Measurements from ENCODE around the gene F10. TPM values are rescaled to one million over a fixed set of nuclear protein-coding genes. Genes with fewer than 3 reads are reported as not detected.
A peak's percentile ranks its signal among the peaks of the same experiment; 100 is the strongest.

Gene F10
- total RNA-seq, 2 experiments from 2014 or later: not detected

GRCh38 chr13:113082198-113083021, 40.2 kb upstream of the F10 start:
- POLR2A ChIA-PET: no interaction called here
- ATAC-seq (ENCODE audit: low read depth) (no peak), DNase-seq (no peak)
- H3K36me3 Mint-ChIP-seq: no peaks in the 10 kb centered on the region
- H3K4me1 Mint-ChIP-seq: no peaks in the 10 kb centered on the region
- no peaks in the 10 kb centered on the region for H3K27me3 Mint-ChIP-seq
- no peak overlapping the region for H3K4me3 Mint-ChIP-seq
- no peaks in the 10 kb centered on the region for H3K9me3 Mint-ChIP-seq
- no peak overlapping the region for H3K27ac Mint-ChIP-seq

GRCh38 chr13:113083022-113083373, 39.6 kb upstream of the F10 start:
- POLR2A ChIA-PET: no interaction called here
- Mint-ChIP-seq H3K4me1 (no peaks in the 10 kb centered on the region), H3K27ac (no peak overlapping the region), H3K4me3 (no peak overlapping the region), H3K9me3 (no peaks in the 10 kb centered on the region), H3K36me3 (no peaks in the 10 kb centered on the region), H3K27me3 (no peaks in the 10 kb centered on the region)
- ATAC-seq (ENCODE audit: low read depth) (no peak), DNase-seq (no peak)

- Mint-ChIP-seq H3K4me3 (no peak overlapping the region), H3K27ac (no peak overlapping the region), H3K36me3 (no peaks in the 10 kb centered on the region), H3K27me3 (no peaks in the 10 kb centered on the region), H3K9me3 (no peaks in the 10 kb centered on the region), H3K4me1 (no peaks in the 10 kb centered on the region)
- POLR2A ChIA-PET: no interaction called here
- DNase-seq (no peak), ATAC-seq (ENCODE audit: low read depth) (no peak)
Observed at GRCh38 chr13:113083402-113084061, 39.1 kb upstream of the F10 start.

- H3K27me3 Mint-ChIP-seq: no peaks in the 10 kb centered on the region
- POLR2A ChIA-PET: no interaction called here
Observed at GRCh38 chr13:113084094-113084942, 38.3 kb upstream of the F10 start.

GRCh38 chr13:113084943-113085540, 37.6 kb upstream of the F10 start:
- no peaks in the 10 kb centered on the region for H3K9me3 Mint-ChIP-seq
- H3K27ac Mint-ChIP-seq: no peak overlapping the region
- DNase-seq (no peak), ATAC-seq (ENCODE audit: low read depth) (no peak)
- H3K4me3 Mint-ChIP-seq: no peak overlapping the region
- no peaks in the 10 kb centered on the region for H3K36me3 Mint-ChIP-seq
- POLR2A ChIA-PET: no interaction called here
- H3K27me3 Mint-ChIP-seq: no peaks in the 10 kb centered on the region
- no peaks in the 10 kb centered on the region for H3K4me1 Mint-ChIP-seq

More at GRCh38 chr13:113084094-113084942, 38.3 kb upstream of the F10 start:
- H3K4me3 Mint-ChIP-seq: no peak overlapping the region
- ATAC-seq (ENCODE audit: low read depth) (no peak), DNase-seq (no peak)
- H3K27ac Mint-ChIP-seq: no peak overlapping the region
- no peaks in the 10 kb centered on the region for H3K36me3 Mint-ChIP-seq
- H3K4me1 Mint-ChIP-seq: no peaks in the 10 kb centered on the region
- no peaks in the 10 kb centered on the region for H3K9me3 Mint-ChIP-seq

GRCh38 chr13:113086031-113086750, 36.4 kb upstream of the F10 start:
- Mint-ChIP-seq H3K9me3 (no peaks in the 10 kb centered on the region), H3K27me3 (no peaks in the 10 kb centered on the region), H3K36me3 (no peaks in the 10 kb centered on the region), H3K4me1 (no peaks in the 10 kb centered on the region), H3K27ac (no peak overlapping the region), H3K4me3 (no peak overlapping the region)
- POLR2A ChIA-PET: no interaction called here
- no peak for DNase-seq
- ATAC-seq (ENCODE audit: low read depth): no peak

GRCh38 chr13:113086991-113087922, 35.3 kb upstream of the F10 start:
- Mint-ChIP-seq H3K4me1 (no peaks in the 10 kb centered on the region), H3K27me3 (no peaks in the 10 kb centered on the region), H3K36me3 (no peaks in the 10 kb centered on the region), H3K4me3 (no peak overlapping the region), H3K27ac (peak overlapping the region; percentile 50), H3K9me3 (no peaks in the 10 kb centered on the region)
- DNase-seq: no peak
- POLR2A ChIA-PET: no interaction called here
- ATAC-seq (ENCODE audit: low read depth): no peak

- no peak for DNase-seq
- Mint-ChIP-seq H3K27ac (no peak overlapping the region), H3K4me3 (no peak overlapping the region), H3K27me3 (no peaks in the 10 kb centered on the region), H3K36me3 (no peaks in the 10 kb centered on the region), H3K4me1 (no peaks in the 10 kb centered on the region), H3K9me3 (no peaks in the 10 kb centered on the region)
- no peak for ATAC-seq (ENCODE audit: low read depth)
- POLR2A ChIA-PET: no interaction called here
Observed at GRCh38 chr13:113087923-113088690, 34.5 kb upstream of the F10 start.

GRCh38 chr13:113088691-113089020, 33.9 kb upstream of the F10 start:
- POLR2A ChIA-PET: no interaction called here
- Mint-ChIP-seq H3K4me3 (no peak overlapping the region), H3K9me3 (no peaks in the 10 kb centered on the region), H3K36me3 (no peaks in the 10 kb centered on the region), H3K27ac (no peak overlapping the region), H3K27me3 (no peaks in the 10 kb centered on the region), H3K4me1 (no peaks in the 10 kb centered on the region)
- DNase-seq (no peak), ATAC-seq (ENCODE audit: low read depth) (no peak)

- POLR2A ChIA-PET: no interaction called here
- no peak overlapping the region for H3K27ac Mint-ChIP-seq
- ATAC-seq (ENCODE audit: low read depth) (no peak), DNase-seq (no peak)
- H3K4me3 Mint-ChIP-seq: no peak overlapping the region
- no peaks in the 10 kb centered on the region for H3K36me3 Mint-ChIP-seq
- H3K4me1 Mint-ChIP-seq: no peaks in the 10 kb centered on the region
- H3K9me3 Mint-ChIP-seq: no peaks in the 10 kb centered on the region
- H3K27me3 Mint-ChIP-seq: no peaks in the 10 kb centered on the region
Observed at GRCh38 chr13:113089693-113090414, 32.7 kb upstream of the F10 start.

- H3K4me3 Mint-ChIP-seq: no peak overlapping the region
- no peaks in the 10 kb centered on the region for H3K4me1 Mint-ChIP-seq
- no peaks in the 10 kb centered on the region for H3K9me3 Mint-ChIP-seq
- H3K27ac Mint-ChIP-seq: no peak overlapping the region
- DNase-seq: no peak
- POLR2A ChIA-PET: no interaction called here
- ATAC-seq (ENCODE audit: low read depth): no peak
- no peaks in the 10 kb centered on the region for H3K36me3 Mint-ChIP-seq
- no peaks in the 10 kb centered on the region for H3K27me3 Mint-ChIP-seq
Observed at GRCh38 chr13:113090415-113090770, 32.2 kb upstream of the F10 start.

Measured in activated naive CD8-positive, alpha-beta T cell treated with anti-CD3 and anti-CD28 coated beads, Interleukin-2, amount 10 ng/mL, durations not matched to agents 7 days and 5 days (primary cell).